DMS153 treated with DMSO at 0.1 percent for 48 hours (cell line): ENCODE data around the gene CALHM2.
"Not testable (repeated sequence)": the region's sequence is repeated elsewhere in the genome, so short reads cannot be mapped to it uniquely, and the experiment has no call there.

ENCODE experiments used
- DNase-seq: peaks from one replicate; lab custom pipeline; 2025; ENCODE audit not compliant: unreplicated experiment; lab: John Stamatoyannopoulos, UW

The CALHM2 gene

DNA sequence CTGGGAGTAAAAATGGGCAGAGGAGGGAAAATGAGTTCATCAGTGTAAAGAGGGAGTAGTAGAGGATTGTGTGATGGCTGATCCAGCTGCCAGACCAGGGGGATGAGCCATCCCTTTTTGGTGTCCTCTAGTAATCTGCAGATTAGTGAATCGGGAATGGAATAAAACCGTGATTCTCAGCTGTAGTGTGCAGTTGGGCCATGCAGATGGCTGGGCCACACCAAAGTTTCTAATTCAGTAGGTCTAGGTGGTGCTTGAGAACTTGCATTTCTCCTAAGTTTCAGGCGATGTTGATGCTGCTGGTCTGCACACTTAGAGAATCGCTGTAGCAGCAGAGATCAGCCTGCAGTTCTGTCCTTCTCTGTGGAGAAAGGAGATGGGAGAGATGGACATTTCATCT lies 33.1 kb downstream of the CALHM2 start:
- DNase-seq, result no peak

DNA sequence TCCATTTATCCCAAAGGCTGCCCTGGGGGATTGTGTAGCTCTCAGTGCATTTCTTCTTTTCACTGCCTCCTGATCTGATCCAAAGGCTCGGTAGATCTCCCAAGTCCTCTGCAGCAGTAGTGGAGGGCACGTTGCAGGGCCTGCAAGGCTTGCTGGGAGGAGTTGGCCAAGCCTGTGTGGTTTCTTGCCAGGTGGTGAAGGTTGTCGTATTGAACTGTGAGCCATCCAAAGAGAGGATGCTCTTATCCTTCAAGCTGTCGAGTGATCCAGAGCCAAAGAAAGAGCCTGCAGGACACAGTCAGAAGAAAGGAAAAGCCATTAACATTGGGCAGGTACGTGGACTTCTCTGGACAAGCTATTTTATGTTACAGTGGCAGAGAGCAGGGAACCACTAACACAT lies 34.6 kb downstream of the CALHM2 start:
- DNase-seq, result no peak

DNA sequence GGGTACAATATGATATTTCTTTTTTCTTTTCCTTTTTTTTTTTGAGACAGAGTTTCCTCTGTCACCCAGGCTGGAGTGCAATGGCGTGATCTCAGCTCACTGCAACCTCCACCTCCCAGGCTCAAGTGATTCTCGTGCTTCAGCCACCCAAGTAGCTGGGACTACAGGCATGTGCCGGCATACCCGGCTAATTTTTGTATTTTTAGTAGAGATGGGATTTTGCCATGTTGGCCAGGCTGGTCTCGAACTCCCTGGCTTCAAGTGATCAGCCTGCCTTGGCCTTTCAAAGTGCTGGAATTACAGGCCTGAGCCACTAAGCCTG lies 35.1 kb downstream of the CALHM2 start:
- DNase-seq, result not testable (repeated sequence)

DNA sequence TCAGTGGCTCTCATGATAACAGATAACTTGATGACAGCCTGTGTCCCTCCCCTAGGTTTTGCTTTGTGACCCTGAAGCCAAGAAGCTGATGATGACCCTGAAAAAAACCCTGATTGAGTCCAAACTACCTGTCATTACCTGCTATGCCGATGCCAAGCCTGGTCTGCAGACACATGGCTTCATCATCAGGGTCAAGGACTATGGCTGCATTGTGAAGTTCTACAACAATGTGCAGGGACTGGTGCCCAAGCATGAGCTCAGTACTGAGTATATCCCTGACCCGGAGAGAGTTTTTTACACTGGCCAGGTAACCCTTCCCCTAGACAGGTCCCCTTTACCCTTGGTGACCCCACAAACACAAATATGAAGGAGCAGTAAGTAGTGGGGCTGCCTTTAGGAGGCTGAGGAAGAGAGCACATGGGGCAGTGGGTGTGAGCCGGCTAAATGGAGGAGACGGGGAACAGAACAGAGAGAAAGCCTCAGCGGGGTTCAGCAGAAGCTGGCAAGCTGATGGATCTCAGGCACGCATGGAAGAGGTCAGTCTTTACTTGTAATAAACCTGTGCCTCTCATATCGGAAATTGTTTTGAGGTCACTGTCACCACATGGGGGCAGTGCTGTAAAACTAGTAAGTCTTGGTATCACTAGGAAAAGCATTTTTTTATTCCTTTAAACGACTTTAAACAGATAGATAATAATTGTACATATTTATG lies 35.6 kb downstream of the CALHM2 start:
- peak; percentile 17 for DNase-seq

DNA sequence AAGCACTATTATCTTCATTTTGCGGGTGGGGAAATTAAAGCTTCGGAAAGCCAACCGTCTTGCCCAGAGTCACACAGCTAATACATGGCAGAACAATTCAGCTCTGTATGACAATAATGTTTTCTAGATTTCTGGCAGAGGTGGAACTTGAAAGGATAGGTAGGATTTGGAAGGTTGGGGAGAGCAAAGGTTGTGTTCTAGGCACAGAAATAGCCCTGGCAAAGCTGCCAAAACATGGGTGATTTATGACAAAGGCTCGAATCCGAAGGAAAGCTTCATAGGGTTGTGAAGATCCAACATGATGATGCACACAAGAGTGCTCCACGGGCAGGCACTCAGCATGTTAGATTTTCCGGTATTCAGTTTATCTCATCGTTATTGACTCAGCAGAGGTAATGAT lies 36.6 kb downstream of the CALHM2 start:
- no peak for DNase-seq

DNA sequence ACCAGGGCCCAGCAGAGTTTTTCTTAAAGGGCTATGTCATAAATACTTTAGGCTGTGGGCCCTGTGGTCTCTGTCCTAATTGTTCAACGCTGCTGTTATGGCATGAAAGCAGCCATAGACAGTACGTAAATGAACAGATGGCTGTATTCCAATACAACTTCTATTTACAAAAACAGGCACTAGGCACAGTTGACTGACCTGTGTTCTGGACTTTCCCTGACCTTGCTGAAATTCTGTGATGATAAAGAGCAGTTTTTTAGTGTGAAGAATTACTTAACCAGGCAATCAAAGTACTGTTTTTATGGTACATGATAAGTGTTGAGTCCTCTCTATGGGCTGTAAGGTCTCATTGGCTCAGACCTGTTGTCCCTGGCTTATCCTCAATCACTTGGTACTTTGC lies 38.6 kb downstream of the CALHM2 start:
- DNase-seq, result no peak

DNA sequence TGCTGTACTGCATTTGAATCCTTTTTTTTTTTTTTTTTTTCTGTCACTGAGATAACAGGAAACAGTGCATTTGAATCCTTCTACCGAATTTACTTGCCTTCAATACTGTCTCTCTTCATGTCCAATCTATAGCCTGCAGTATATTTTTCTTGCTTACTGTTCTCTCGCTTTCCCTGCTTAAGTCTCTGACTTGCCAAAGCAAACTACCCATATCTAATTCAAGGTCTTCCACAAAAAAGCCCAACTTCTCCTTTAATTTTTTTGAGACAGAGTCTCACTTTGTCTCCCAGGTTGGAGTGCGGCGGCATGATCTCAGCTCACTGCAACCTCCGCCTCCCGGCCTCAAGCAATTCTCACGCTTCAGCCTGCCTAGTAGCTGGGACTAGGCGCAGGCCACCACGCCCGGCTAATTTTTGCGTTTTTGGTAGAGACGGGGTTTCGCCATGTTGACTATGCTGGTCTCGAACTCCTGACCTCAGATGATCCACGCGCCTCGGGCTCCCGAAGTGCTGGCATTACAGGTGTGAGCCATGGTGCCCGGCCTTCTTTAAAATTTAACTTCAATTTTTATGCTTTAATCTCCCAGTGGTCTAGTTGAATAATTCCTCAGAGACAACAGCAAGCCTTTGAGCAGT lies 54.9 kb downstream of the CALHM2 start:
- DNase-seq, result no peak

DNA sequence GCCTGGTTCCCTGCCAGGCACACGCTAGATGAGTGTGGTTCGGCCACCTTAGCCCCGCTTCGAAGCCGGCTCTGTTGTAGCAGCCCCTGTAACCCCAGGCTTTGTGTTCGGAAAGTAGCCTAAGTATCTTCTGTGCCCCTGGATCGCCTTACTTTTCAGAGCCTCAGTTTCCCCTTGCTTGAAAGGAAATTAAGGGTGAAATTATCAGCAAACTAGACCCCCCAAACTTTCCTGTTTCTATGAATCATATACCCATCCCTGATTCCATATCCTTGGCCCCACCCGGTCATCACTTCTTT lies 55.4 kb downstream of the CALHM2 start:
- no peak for DNase-seq
